Lung (tissue), 12 donors: Measurements from ENCODE around the gene VAPA. TPM values are rescaled to one million over a fixed set of nuclear protein-coding genes. Genes with fewer than 3 reads are reported as not detected.

Source experiments
- ATAC-seq: fragments of 200-7000 bp; cut with Tn5 transposase; one replicate; pipeline ENCODE4 v1.9.1; 2020; ENCODE audit warnings: moderate number of reproducible peaks; ENCODE audit not compliant: insufficient read depth, low FRiP score
- DNase-seq, 3 donors: peaks; one replicate each; pipeline ENCODE4 v3.0.0-alpha.2; 2013 to 2017
- H3K27ac ChIP-seq, 2 donors: one replicate each; pipeline ENCODE4 v1.5.1; 2013; ENCODE audit warnings: mild to moderate bottlenecking in 2 of 2, moderate library complexity in 2 of 2, control low read depth in 1 of 2, inconsistent platforms in 1 of 2, low read depth in 1 of 2, low read length in 1 of 2
- H3K27me3 ChIP-seq, 3 donors: one replicate each; pipeline ENCODE4 v1.5.1; 2013; ENCODE audit warnings: low read length in 2 of 3; ENCODE audit not compliant: control insufficient read depth in 3 of 3, insufficient read depth in 3 of 3
- H3K36me3 ChIP-seq, 4 donors: one replicate each; pipeline ENCODE4 v1.5.1; 2013; ENCODE audit warnings: low read length in 4 of 4, mild to moderate bottlenecking in 1 of 4, moderate library complexity in 1 of 4; ENCODE audit not compliant: control insufficient read depth in 4 of 4, insufficient read depth in 4 of 4
- H3K4me1 ChIP-seq, 5 donors: one replicate each; pipeline ENCODE4 v1.5.1; 2013; ENCODE audit warnings: low read length in 5 of 5, mild to moderate bottlenecking in 2 of 5, moderate library complexity in 1 of 5; ENCODE audit not compliant: control insufficient read depth in 5 of 5, insufficient read depth in 5 of 5
- H3K4me3 ChIP-seq: one replicate; pipeline ENCODE4 v1.5.1; 2013; ENCODE audit warnings: mild to moderate bottlenecking, control low read depth, moderate library complexity
- H3K9ac ChIP-seq, 2 donors: one replicate each; pipeline ENCODE4 v1.5.1; 2013; ENCODE audit warnings: low read length in 2 of 2, control low read depth in 1 of 2; ENCODE audit not compliant: insufficient read depth in 1 of 2
- H3K9me3 ChIP-seq, 4 donors: one replicate each; pipeline ENCODE4 v1.5.1; 2013; ENCODE audit warnings: low read length in 3 of 4, mild to moderate bottlenecking in 1 of 4, moderate library complexity in 1 of 4; ENCODE audit not compliant: control insufficient read depth in 4 of 4, insufficient read depth in 3 of 4
- CTCF ChIP-seq: IDR thresholded peaks from 2 replicates; pipeline ENCODE4 v1.5.1; 2012; ENCODE audit warnings: mild to moderate bottlenecking; ENCODE audit errors: control extremely low read depth, extremely low read depth
- WGBS, 2 donors: extraction: QIAGEN DNeasy Blood & Tissue Kit; methylation state at CpG; one replicate each; pipeline ENCODE4 v1.1.7; 2013; 5-methylcytosine and 5-hydroxymethylcytosine counted together
- polyA plus RNA-seq, 2 donors: library from polyadenylated mRNA; stranded (reverse); fragments of 200-250 nt; gene quantifications; one replicate each; pipeline ENCODE4 v1.2.1, GENCODE V29; 2013
- total RNA-seq, 2 donors: library from RNA; depleted of rRNA in 1 of 2; stranded (reverse); fragments of >200 nt in 1 of 2; gene quantifications; one replicate each; pipeline ENCODE4 v1.2.1, GENCODE V29; 2014 to 2021
- donor health status: control.
- donor health status: control.
- donor health status: Bipolar disorder and iron deficiency.
- donor health status: healthy.
- donor health status: DM: yes; HTN: yes; CAD: no.

VAPA gene
- total and polyA plus RNA-seq, 4 donors = 143 to 351 (median 248) TPM

DNA sequence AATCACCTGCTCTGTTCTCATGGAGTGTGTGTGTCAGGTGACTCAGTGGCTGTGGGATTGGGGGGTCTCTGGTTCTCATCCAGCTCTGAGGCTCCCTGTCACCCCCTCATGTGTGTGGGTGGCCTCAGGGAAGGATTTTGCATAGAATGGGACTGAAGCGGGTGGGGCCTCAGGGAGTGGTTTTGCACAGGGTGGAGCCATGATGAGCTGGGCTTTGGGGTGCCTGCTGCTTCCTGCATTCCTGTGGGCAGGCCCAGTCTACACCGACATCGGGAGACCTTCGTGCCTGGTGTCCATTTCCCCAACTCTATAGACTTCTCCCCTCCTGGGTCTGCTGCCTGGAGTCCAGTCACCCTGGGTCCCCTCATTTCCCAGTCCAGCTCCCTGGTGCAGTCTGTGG, 59.7 kb downstream of the VAPA start:
- ATAC-seq (no peak), DNase-seq (no peak)
- no peak for TF ChIP-seq CTCF
- H3K4me1 ChIP-seq = peaks cover 0 to 4% (median 0%) of the 10 kb centered on the region in 5 donors
- H3K4me3 ChIP-seq = no peak overlapping the region
- peaks cover 0 to 7% (median 2%) of the 10 kb centered on the region in 4 donors for H3K9me3 ChIP-seq
- no peaks in the 10 kb centered on the region for H3K27me3 ChIP-seq
- H3K9ac ChIP-seq = no peak overlapping the region
- H3K27ac ChIP-seq = no peak overlapping the region
- WGBS, 2 donors = 80 to 89% methylated on average over 4 of the region's 4 CpGs
- H3K36me3 ChIP-seq = no peaks in the 10 kb centered on the region

DNA sequence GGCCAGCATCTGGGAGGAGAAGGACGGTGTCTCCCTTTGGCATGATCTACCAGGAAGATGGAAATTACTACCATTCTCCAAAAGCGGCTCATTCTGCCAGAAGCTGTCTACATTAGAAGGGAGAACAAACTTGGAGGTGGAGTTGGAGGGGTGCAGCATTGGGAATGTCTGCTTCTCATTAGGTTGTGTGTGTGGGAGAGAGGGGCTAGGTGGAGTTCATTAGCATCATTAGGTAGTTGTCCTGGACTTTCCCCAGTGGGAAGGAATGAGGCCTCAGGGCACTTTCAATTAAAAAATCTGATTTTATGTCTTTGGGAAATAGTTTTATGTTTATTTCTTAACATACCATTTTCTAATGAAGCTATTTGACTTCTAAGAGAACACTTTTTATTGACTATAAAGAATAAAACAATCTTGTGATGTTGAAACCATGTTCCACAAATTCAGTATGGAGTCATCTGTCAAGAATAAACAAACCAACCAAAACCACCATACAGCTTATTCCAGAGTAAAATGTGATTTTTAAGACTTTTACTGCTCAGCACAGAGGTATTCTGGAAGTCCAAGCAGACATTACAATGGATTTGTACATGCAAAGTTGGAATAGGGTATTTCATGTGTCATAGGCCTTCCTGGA, 60.6 kb downstream of the VAPA start:
- peaks cover 0 to 7% (median 2%) of the 10 kb centered on the region in 4 donors for H3K9me3 ChIP-seq
- H3K27ac ChIP-seq = no peak overlapping the region
- no peak overlapping the region for H3K9ac ChIP-seq
- peaks cover 0 to 4% (median 0%) of the 10 kb centered on the region in 5 donors for H3K4me1 ChIP-seq
- ATAC-seq = no peak
- WGBS, 2 donors = 95 to 100% methylated on average over 2 of the region's 2 CpGs
- H3K27me3 ChIP-seq = no peaks in the 10 kb centered on the region
- no peaks in the 10 kb centered on the region for H3K36me3 ChIP-seq
- TF ChIP-seq CTCF = no peak
- no peak for DNase-seq
- no peak overlapping the region for H3K4me3 ChIP-seq

DNA sequence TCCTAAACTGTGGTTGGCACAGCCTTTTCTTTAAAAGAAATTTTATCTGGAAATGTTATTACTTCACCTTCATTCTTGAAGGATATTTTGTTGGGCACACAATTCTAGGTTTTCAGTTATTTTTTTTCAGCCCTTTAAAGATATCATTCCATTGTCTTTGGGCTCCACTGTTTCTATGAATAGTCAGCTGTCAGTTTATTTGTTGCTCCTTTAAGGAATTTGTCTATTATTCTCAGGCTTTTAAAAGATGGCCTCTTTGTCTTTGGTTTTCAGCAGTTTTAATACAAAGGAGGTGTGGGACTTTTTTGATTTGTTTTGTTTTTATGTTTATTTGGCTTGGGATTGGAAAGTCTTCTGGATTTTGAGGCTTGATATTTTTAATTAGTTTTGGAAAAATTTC, 61.8 kb downstream of the VAPA start:
- TF ChIP-seq CTCF = no peak
- DNase-seq = no peak
- no peaks in the 10 kb centered on the region for H3K36me3 ChIP-seq
- H3K27me3 ChIP-seq = no peaks in the 10 kb centered on the region
- no peak overlapping the region for H3K4me3 ChIP-seq
- no peak overlapping the region for H3K9ac ChIP-seq
- H3K4me1 ChIP-seq = peaks cover 0 to 4% (median 0%) of the 10 kb centered on the region in 5 donors
- no peak for ATAC-seq
- H3K9me3 ChIP-seq = peaks cover 0 to 7% (median 2%) of the 10 kb centered on the region in 4 donors
- no peak overlapping the region for H3K27ac ChIP-seq

- WGBS, 2 donors = 77 to 92% methylated on average over 5 of the region's 5 CpGs
- Histone ChIP-seq H3K9me3 (no peaks in the 10 kb centered on the region), H3K27ac (no peak overlapping the region), H3K9ac (no peak overlapping the region), H3K27me3 (no peaks in the 10 kb centered on the region), H3K4me3 (no peak overlapping the region), H3K36me3 (no peaks in the 10 kb centered on the region), H3K4me1 (peaks cover 0 to 23% (median 7%) of the 10 kb centered on the region in 5 donors)
- ATAC-seq (no peak), DNase-seq (no peak)
- TF ChIP-seq CTCF = no peak
These were observed 68.9 kb downstream of the VAPA start for GRCh38 chr18:9982711-9983110.
